Natural killer cell (primary cell): ENCODE measurements around the gene POLR2E. TPM values are rescaled to one million over a fixed set of nuclear protein-coding genes. Genes with fewer than 3 reads are reported as not detected.

ENCODE experiments used
- ATAC-seq, 3 donors: fragments of 150-1000 bp in 2 of 3; fragments of 200-7000 bp in 1 of 3; cut with Tn5 transposase; 1 replicate in 1 of 3; 2 replicates in 2 of 3; pipeline ENCODE4 v1.10.0; 2021; ENCODE audit warnings: mild to moderate bottlenecking in 2 of 3, moderate library complexity in 2 of 3
- DNase-seq, 2 donors: peaks; one replicate each; pipeline versions ENCODE4 v3.0.0 to v3.0.0-alpha.2; 2013 to 2021; ENCODE audit warnings: mixed read lengths in 1 of 2
- H3K27ac ChIP-seq: one replicate; pipeline ENCODE4 v1.5.1; 2013; ENCODE audit warnings: mild to moderate bottlenecking, low read length
- H3K27me3 ChIP-seq: one replicate; pipeline ENCODE4 v1.6.1; 2013; ENCODE audit warnings: low read length; ENCODE audit not compliant: control insufficient read depth, insufficient read depth
- H3K36me3 ChIP-seq: one replicate; pipeline ENCODE4 v1.6.1; 2013; ENCODE audit warnings: low read length; ENCODE audit not compliant: control insufficient read depth, insufficient read depth
- H3K4me1 ChIP-seq: one replicate; pipeline ENCODE4 v1.6.1; 2013; ENCODE audit warnings: low read length; ENCODE audit not compliant: control insufficient read depth, insufficient read depth
- H3K4me3 ChIP-seq: one replicate; pipeline ENCODE4 v1.5.1; 2013; ENCODE audit warnings: low read length
- H3K9me3 ChIP-seq: one replicate; pipeline ENCODE4 v1.6.1; 2013; ENCODE audit warnings: low read length; ENCODE audit not compliant: control insufficient read depth, insufficient read depth
- H3K27ac Mint-ChIP-seq, 2 donors: one replicate each; pipeline ENCODE4 v1.8.0; 2022; ENCODE audit warnings: mild to moderate bottlenecking in 2 of 2, mixed read lengths in 2 of 2, moderate library complexity in 1 of 2
- H3K27me3 Mint-ChIP-seq, 2 donors: one replicate each; pipeline ENCODE4 v1.8.0; 2022; ENCODE audit warnings: low read depth in 2 of 2, mixed read lengths in 2 of 2
- H3K36me3 Mint-ChIP-seq: one replicate; pipeline ENCODE4 v1.8.0; 2022; ENCODE audit warnings: mixed read lengths
- H3K4me1 Mint-ChIP-seq, 2 donors: one replicate each; pipeline ENCODE4 v1.8.0; 2022; ENCODE audit warnings: mixed read lengths in 2 of 2
- H3K4me3 Mint-ChIP-seq: one replicate; pipeline ENCODE4 v1.8.0; 2022; ENCODE audit warnings: mild to moderate bottlenecking, moderate library complexity, mixed read lengths
- H3K9me3 Mint-ChIP-seq, 2 donors: one replicate each; pipeline ENCODE4 v1.8.0; 2022; ENCODE audit warnings: mixed read lengths in 2 of 2
- WGBS: methylation state at CpG from one replicate; pipeline ENCODE4 v1.1.7; 2013; ENCODE audit warnings: missing lambda C conversion rate; ENCODE audit not compliant: insufficient coverage; 5-methylcytosine and 5-hydroxymethylcytosine counted together
- intact Hi-C: fragments of 100-400 bp; cut with micrococcal nuclease; formaldehyde crosslinking; loops from one replicate; pipeline ENCODE4 v1.14.2; 2022
- total RNA-seq, 4 donors: library from RNA; stranded (reverse); fragments of 120-200 nt in 1 of 4; gene quantifications; one replicate each; pipeline versions ENCODE4 v1.2.3 to v1.2.4, GENCODE V29; 2013 to 2022
- TF ChIP-seq, protein P1 (sequence below): fragments of 200-600 bp; IDR thresholded peaks from one replicate; pipeline ENCODE4 v1.8.0; 2022; ENCODE audit warnings: antibody characterized with exemption

POLR2E gene
- total RNA-seq, 3 donors from 2014 or later (not counting 1 experiment from before 2014, with no cell fraction given): 77.3 to 105 (median 91.6) TPM

DNA sequence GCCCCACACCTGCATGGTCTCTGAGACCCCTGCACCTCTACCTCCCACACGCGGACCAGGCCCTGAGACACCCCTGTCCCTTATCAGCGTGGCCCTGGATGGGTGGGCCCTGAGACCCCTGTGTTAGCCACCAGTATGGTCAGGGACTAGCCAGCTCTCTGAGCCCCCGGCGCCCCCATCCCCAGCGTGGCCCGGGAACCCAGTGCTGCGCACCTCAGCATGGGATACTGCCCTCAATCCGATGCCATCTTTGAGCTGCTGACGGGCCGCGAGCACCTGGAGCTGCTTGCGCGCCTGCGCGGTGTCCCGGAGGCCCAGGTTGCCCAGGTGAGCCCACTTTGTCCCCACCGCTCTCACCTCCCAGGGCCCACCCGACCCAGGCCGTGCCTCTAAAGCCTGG, 33.2 kb downstream of the POLR2E start:
- H3K9me3 ChIP-seq: peaks cover 19% of the 10 kb centered on the region
- H3K9me3 Mint-ChIP-seq: no peaks in the 10 kb centered on the region
- ATAC-seq (no peak), DNase-seq (no peak)
- no peak overlapping the region for H3K4me3 Mint-ChIP-seq
- H3K27me3 ChIP-seq: no peaks in the 10 kb centered on the region
- no peaks in the 10 kb centered on the region for H3K36me3 Mint-ChIP-seq
- intact Hi-C loops: no loop called here
- peaks cover 44% of the 10 kb centered on the region for H3K4me1 ChIP-seq
- no peak overlapping the region for H3K27ac Mint-ChIP-seq
- H3K4me1 Mint-ChIP-seq: peaks cover 18 to 43% of the 10 kb centered on the region in 2 donors
- no peak overlapping the region for H3K27ac ChIP-seq
- WGBS: 98% methylated on average over 20 of the region's 20 CpGs
- no peak overlapping the region for H3K4me3 ChIP-seq
- TF ChIP-seq, protein P1, sequence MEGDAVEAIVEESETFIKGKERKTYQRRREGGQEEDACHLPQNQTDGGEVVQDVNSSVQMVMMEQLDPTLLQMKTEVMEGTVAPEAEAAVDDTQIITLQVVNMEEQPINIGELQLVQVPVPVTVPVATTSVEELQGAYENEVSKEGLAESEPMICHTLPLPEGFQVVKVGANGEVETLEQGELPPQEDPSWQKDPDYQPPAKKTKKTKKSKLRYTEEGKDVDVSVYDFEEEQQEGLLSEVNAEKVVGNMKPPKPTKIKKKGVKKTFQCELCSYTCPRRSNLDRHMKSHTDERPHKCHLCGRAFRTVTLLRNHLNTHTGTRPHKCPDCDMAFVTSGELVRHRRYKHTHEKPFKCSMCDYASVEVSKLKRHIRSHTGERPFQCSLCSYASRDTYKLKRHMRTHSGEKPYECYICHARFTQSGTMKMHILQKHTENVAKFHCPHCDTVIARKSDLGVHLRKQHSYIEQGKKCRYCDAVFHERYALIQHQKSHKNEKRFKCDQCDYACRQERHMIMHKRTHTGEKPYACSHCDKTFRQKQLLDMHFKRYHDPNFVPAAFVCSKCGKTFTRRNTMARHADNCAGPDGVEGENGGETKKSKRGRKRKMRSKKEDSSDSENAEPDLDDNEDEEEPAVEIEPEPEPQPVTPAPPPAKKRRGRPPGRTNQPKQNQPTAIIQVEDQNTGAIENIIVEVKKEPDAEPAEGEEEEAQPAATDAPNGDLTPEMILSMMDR: no peak
- H3K36me3 ChIP-seq: peaks cover 11% of the 10 kb centered on the region
- H3K27me3 Mint-ChIP-seq: no peaks in the 10 kb centered on the region

DNA sequence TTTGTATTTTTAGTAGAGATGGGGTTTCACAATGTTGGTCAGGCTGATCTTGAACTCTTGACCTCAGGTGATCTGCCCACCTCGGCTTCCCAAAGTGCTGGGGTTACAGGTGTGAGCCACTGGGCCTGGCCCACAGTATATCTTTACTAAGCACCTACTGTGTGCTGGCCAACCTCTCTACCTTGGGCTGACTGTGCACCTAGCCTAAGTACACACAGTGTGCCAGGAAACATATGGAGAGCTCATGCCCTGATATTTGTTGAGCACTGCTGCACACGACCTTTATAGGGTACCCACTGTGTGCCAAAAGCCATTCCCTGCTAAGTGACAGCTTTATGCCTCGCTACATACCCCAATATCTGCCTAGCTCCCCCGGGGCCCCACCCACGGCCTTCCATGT, 34.5 kb downstream of the POLR2E start:
- TF ChIP-seq, protein P1: no peak
- Histone ChIP-seq H3K36me3 (peaks cover 22% of the 10 kb centered on the region), H3K27ac (no peak overlapping the region), H3K27me3 (no peaks in the 10 kb centered on the region), H3K9me3 (peaks cover 27% of the 10 kb centered on the region), H3K4me1 (peaks cover 33% of the 10 kb centered on the region), H3K4me3 (no peak overlapping the region)
- 85% methylated on average over 5 of the region's 5 CpGs for WGBS
- DNase-seq (no peak), ATAC-seq (no peak)
- no peaks in the 10 kb centered on the region for H3K9me3 Mint-ChIP-seq
- intact Hi-C loops: no loop called here
- H3K36me3 Mint-ChIP-seq: no peaks in the 10 kb centered on the region
- no peak overlapping the region for H3K27ac Mint-ChIP-seq
- H3K4me1 Mint-ChIP-seq: peaks cover 20 to 44% of the 10 kb centered on the region in 2 donors
- H3K4me3 Mint-ChIP-seq: no peak overlapping the region
- no peaks in the 10 kb centered on the region for H3K27me3 Mint-ChIP-seq

DNA sequence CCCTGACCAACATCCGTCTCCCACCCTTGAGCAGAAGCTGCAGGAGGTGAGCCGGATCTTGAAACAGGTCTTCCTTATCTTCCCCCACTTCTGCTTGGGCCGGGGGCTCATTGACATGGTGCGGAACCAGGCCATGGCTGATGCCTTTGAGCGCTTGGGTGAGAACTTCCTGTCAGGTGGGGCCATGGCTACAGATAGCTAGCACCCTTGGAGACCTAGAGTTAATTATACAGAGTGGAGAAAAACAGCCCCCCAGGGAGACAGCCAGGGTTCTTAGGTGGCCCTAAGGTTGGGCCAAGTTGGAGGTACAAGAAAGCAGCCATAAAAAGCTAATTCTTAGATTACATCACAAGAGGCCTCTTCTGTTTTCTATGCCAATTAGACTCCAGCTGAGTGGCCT, 37.1 kb downstream of the POLR2E start:
- intact Hi-C loops: loop anchor here (5.0 kb wide), 1 partner anchor 134 kb away; no protein-coding TSS in a partner anchor
- Mint-ChIP-seq H3K27ac (peak overlapping the region in 1 of 2 donors; percentile 54), H3K36me3 (no peaks in the 10 kb centered on the region), H3K4me3 (no peak overlapping the region), H3K9me3 (no peaks in the 10 kb centered on the region), H3K4me1 (peaks cover 14 to 18% of the 10 kb centered on the region in 2 donors), H3K27me3 (no peaks in the 10 kb centered on the region)
- Histone ChIP-seq H3K4me1 (peaks cover 10% of the 10 kb centered on the region), H3K27me3 (no peaks in the 10 kb centered on the region), H3K36me3 (peaks cover 30% of the 10 kb centered on the region), H3K9me3 (peaks cover 27% of the 10 kb centered on the region), H3K27ac (no peak overlapping the region), H3K4me3 (no peak overlapping the region)
- no peak for ATAC-seq
- TF ChIP-seq, protein P1: no peak
- DNase-seq: peak in 1 of 2 donors; percentile 51
- 68% methylated on average over 5 of the region's 5 CpGs for WGBS
